ENCODE data around the gene TMEM8B. TPM values are rescaled to one million over a fixed set of nuclear protein-coding genes. Genes with fewer than 3 reads are reported as not detected.

Gene TMEM8B
- total RNA-seq, 4 donors from 2014 or later: 4.1 to 10.4 (median 5.4) TPM

- no peak for TF ChIP-seq CTCF (IDR thresholded peaks at IDR 0.05; ENCODE audit: low read depth)
Measured at GRCh38 chr9:35909687-35910612, 80.9 kb downstream of the TMEM8B start.

- no peak for TF ChIP-seq CTCF (IDR thresholded peaks at IDR 0.05; ENCODE audit: low read depth)
Measured at GRCh38 chr9:35910613-35911359, 81.8 kb downstream of the TMEM8B start.

- no peak for TF ChIP-seq CTCF (IDR thresholded peaks at IDR 0.05; ENCODE audit: low read depth)
Measured at GRCh38 chr9:35911690-35912089, 82.7 kb downstream of the TMEM8B start.

- TF ChIP-seq CTCF (IDR thresholded peaks at IDR 0.05; ENCODE audit: low read depth): no peak
Measured at GRCh38 chr9:35912791-35913400, 83.9 kb downstream of the TMEM8B start.

- no peak for TF ChIP-seq CTCF (IDR thresholded peaks at IDR 0.05; ENCODE audit: low read depth)
Measured at GRCh38 chr9:35914301-35914807, 85.3 kb downstream of the TMEM8B start.

Small RNA genes within 50 kb of the gene (small RNA-seq; reads per million reads assigned to genes)
- not detected for gene HINT2

Other genes starting within 250 kb of the TMEM8B start
- 100 to 1,000 TPM in 1 of 4 donors, 10 to 100 TPM in 3; 32.3 to 132 (median 41.0) TPM for gene TESK1, start 224.0 kb upstream of the TMEM8B start, total RNA-seq
- gene CD72, start 210.8 kb upstream of the TMEM8B start, total RNA-seq: 10 to 100 TPM in 1 of 4 donors, 1 to 10 TPM in 3; 1.1 to 37.6 (median 3.9) TPM
- gene SIT1, start 178.3 kb upstream of the TMEM8B start, total RNA-seq: 1 to 10 TPM in 3 of 4 donors, under 1 TPM in 1; 0.82 to 6.6 (median 4.2) TPM
- over 10,000 TPM in 2 of 4 donors, 1,000 to 10,000 TPM in 2; 5,303 to 20,573 (median 11,936) TPM for gene RMRP, start 171.2 kb upstream of the TMEM8B start, total RNA-seq
- gene CCDC107, start 170.9 kb upstream of the TMEM8B start, total RNA-seq: 100 to 1,000 TPM in 2 of 4 donors, 10 to 100 TPM in 2; 60.7 to 119 (median 97.2) TPM
- gene ARHGEF39, start 164.0 kb upstream of the TMEM8B start, total RNA-seq: 1 to 10 TPM in 1 of 4 donors, under 1 TPM in 1, not detected in 2; 0.88 to 2.2 TPM
- not detected for gene CA9, start 155.3 kb upstream of the TMEM8B start, total RNA-seq
- gene TPM2, start 139.3 kb upstream of the TMEM8B start, total RNA-seq: 100 to 1,000 TPM in 2 of 4 donors, 10 to 100 TPM in 2; 86.2 to 269 (median 115) TPM
- gene TLN1, start 97.0 kb upstream of the TMEM8B start, total RNA-seq: 100 to 1,000 TPM; 247 to 590 (median 461) TPM
- 10 to 100 TPM; 33.6 to 45.4 (median 38.6) TPM for gene CREB3, start 96.6 kb upstream of the TMEM8B start, total RNA-seq
- 100 to 1,000 TPM in 1 of 4 donors, 10 to 100 TPM in 3; 33.7 to 107 (median 41.6) TPM for gene GBA2, start 80.0 kb upstream of the TMEM8B start, total RNA-seq
- 10 to 100 TPM; 11.6 to 21.7 (median 13.8) TPM for gene RGP1, start 79.9 kb upstream of the TMEM8B start, total RNA-seq
- gene MSMP, start 75.0 kb upstream of the TMEM8B start, total RNA-seq: not detected
- 10 to 100 TPM; 15.8 to 36.1 (median 24.3) TPM for gene NPR2, start 37.6 kb upstream of the TMEM8B start, total RNA-seq
- 1 to 10 TPM in 2 of 4 donors, under 1 TPM in 2; 0.33 to 1.8 (median 1.0) TPM for gene SPAG8, start 17.0 kb upstream of the TMEM8B start, total RNA-seq
- gene HINT2, start 14.2 kb upstream of the TMEM8B start, total RNA-seq: 10 to 100 TPM; 27.7 to 98.1 (median 40.4) TPM
- gene FAM221B, start 496 bp upstream of the TMEM8B start, total RNA-seq: not detected
- not detected for gene OR13J1, start 41.2 kb downstream of the TMEM8B start, total RNA-seq
- 10 to 100 TPM in 3 of 4 donors, 1 to 10 TPM in 1; 9.5 to 24.4 (median 16.6) TPM for gene HRCT1, start 77.0 kb downstream of the TMEM8B start, total RNA-seq
- 10 to 100 TPM in 2 of 4 donors, 1 to 10 TPM in 2; 7.8 to 42.4 (median 12.8) TPM for gene SPAAR, start 80.3 kb downstream of the TMEM8B start, total RNA-seq
- not detected for gene OR2S2, start 128.9 kb downstream of the TMEM8B start, total RNA-seq
- gene RECK, start 207.7 kb downstream of the TMEM8B start, total RNA-seq: 10 to 100 TPM; 17.0 to 28.0 (median 21.2) TPM